Kidney epithelial cell (primary cell): Measurements from ENCODE around the gene SPNS3. TPM values are rescaled to one million over a fixed set of nuclear protein-coding genes. Genes with fewer than 3 reads are reported as not detected.

Source experiments
- DNase-seq: peaks from one replicate; pipeline ENCODE4 v3.0.0-alpha.2; 2010; ENCODE audit warnings: low read depth
- H3K27me3 ChIP-seq: 2 replicates; pipeline ENCODE4 v1.6.0; 2011; ENCODE audit warnings: low read length; ENCODE audit not compliant: control insufficient read depth, insufficient read depth
- H3K36me3 ChIP-seq: 2 replicates; pipeline ENCODE4 v1.5.1; 2011; ENCODE audit warnings: low read length; ENCODE audit not compliant: control insufficient read depth, insufficient read depth
- H3K4me3 ChIP-seq: 2 replicates; pipeline ENCODE4 v1.5.1; 2011; ENCODE audit warnings: low read depth, mild to moderate bottlenecking, control low read depth, low read length
- CTCF ChIP-seq: IDR thresholded peaks from 2 replicates; pipeline ENCODE4 v1.5.1; 2011; ENCODE audit warnings: mild to moderate bottlenecking, moderate library complexity, low read length, control low read depth, inconsistent platforms; ENCODE audit not compliant: insufficient read depth, poor library complexity, severe bottlenecking
- total RNA-seq: library from RNA; depleted of rRNA; stranded (reverse); fragments of >200 nt; gene quantifications from 2 replicates; pipeline ENCODE4 v1.2.3, GENCODE V29; 2015

Gene SPNS3
- total RNA-seq, 1 donor from 2014 or later, result 0.58 TPM

GRCh38 chr17:4442582-4442981, 8.8 kb downstream of the SPNS3 start:
- no peak for TF ChIP-seq CTCF
- Histone ChIP-seq H3K36me3 (no peaks in the 10 kb centered on the region), H3K4me3 (no peak overlapping the region), H3K27me3 (no peaks in the 10 kb centered on the region)
- DNase-seq, result no peak

GRCh38 chr17:4443476-4443875, 9.7 kb downstream of the SPNS3 start:
- no peaks in the 10 kb centered on the region for H3K27me3 ChIP-seq
- H3K36me3 ChIP-seq, result no peaks in the 10 kb centered on the region
- TF ChIP-seq CTCF, result no peak
- no peak overlapping the region for H3K4me3 ChIP-seq
- DNase-seq, result no peak

GRCh38 chr17:4444782-4445473, 11.2 kb downstream of the SPNS3 start:
- no peak for DNase-seq
- no peaks in the 10 kb centered on the region for H3K36me3 ChIP-seq
- no peak overlapping the region for H3K4me3 ChIP-seq
- no peak for TF ChIP-seq CTCF
- peaks cover 2% of the 10 kb centered on the region for H3K27me3 ChIP-seq

GRCh38 chr17:4445731-4446130, 12.0 kb downstream of the SPNS3 start:
- Histone ChIP-seq H3K36me3 (no peaks in the 10 kb centered on the region), H3K4me3 (no peak overlapping the region), H3K27me3 (peaks cover 2% of the 10 kb centered on the region)
- no peak for TF ChIP-seq CTCF
- no peak for DNase-seq

- no peak for DNase-seq
- TF ChIP-seq CTCF, result no peak
- Histone ChIP-seq H3K36me3 (no peaks in the 10 kb centered on the region), H3K4me3 (no peak overlapping the region), H3K27me3 (peaks cover 2% of the 10 kb centered on the region)
Measured at GRCh38 chr17:4446326-4447071, 12.8 kb downstream of the SPNS3 start.
